PC-3 (cell line): ENCODE measurements around the gene FXYD1. TPM values are rescaled to one million over a fixed set of nuclear protein-coding genes. Genes with fewer than 3 reads are reported as not detected.

ENCODE experiments used
- ATAC-seq: fragments of 200-7000 bp; cut with Tn5 transposase; 2 replicates; pipeline ENCODE4 v1.9.1; 2020; ENCODE audit warnings: mild to moderate bottlenecking, moderate library complexity
- BruUV-seq: library from RNA; stranded (reverse); fragments of 400-500 nt; replicated peaks from 2 replicates; lab custom pipeline; 2021; lab: Mats Ljungman, UMichigan
- CTCF ChIA-PET: fragments of 300-600 bp; sonication (Branson Sonifier 250); formaldehyde crosslinking; loops from one replicate; lab custom pipeline; 2022; ENCODE audit warnings: antibody characterized with exemption; lab: Charles Lee
- POLR2A ChIA-PET: fragments of 300-600 bp; sonication (Branson Sonifier 250); formaldehyde crosslinking; loops from one replicate; lab custom pipeline; 2022; ENCODE audit warnings: antibody characterized with exemption; ENCODE audit not compliant: unreplicated experiment; lab: Charles Lee
- DNase-seq: peaks from one replicate; pipeline ENCODE4 v3.0.0-alpha.2; 2015
- H2AFZ ChIP-seq: fragments of 300-600 bp; sonication (generic); 2 replicates; pipeline ENCODE4 v1.6.0; 2016; ENCODE audit warnings: antibody characterized with exemption, low read length
- H3F3A ChIP-seq: fragments of 300-600 bp; sonication (generic); one replicate; pipeline ENCODE4 v1.6.0; 2017; ENCODE audit warnings: antibody characterized with exemption, low read length, control low read depth, mild to moderate bottlenecking; ENCODE audit not compliant: unreplicated experiment
- H3K27ac ChIP-seq: fragments of 300-600 bp; sonication (generic); 2 replicates; pipeline ENCODE4 v1.5.1; 2016; ENCODE audit warnings: mild to moderate bottlenecking, low read length
- H3K27me3 ChIP-seq: fragments of 300-600 bp; sonication (generic); 2 replicates; pipeline ENCODE4 v1.6.1; 2016; ENCODE audit warnings: low read length, mixed read lengths
- H3K36me3 ChIP-seq: fragments of 300-600 bp; sonication (generic); 2 replicates; pipeline ENCODE4 v1.6.1; 2016; ENCODE audit warnings: low read depth, mixed run types, low read length, mixed read lengths
- H3K4me1 ChIP-seq: fragments of 300-600 bp; sonication (generic); 2 replicates; pipeline ENCODE4 v1.5.1; 2016; ENCODE audit warnings: low read length; ENCODE audit not compliant: insufficient read depth
- H3K4me2 ChIP-seq: fragments of 300-600 bp; sonication (generic); 2 replicates; pipeline ENCODE4 v1.6.0; 2016; ENCODE audit warnings: low read length
- H3K4me3 ChIP-seq: fragments of 300-600 bp; sonication (generic); 2 replicates; pipeline ENCODE4 v1.5.1; 2016; ENCODE audit warnings: mild to moderate bottlenecking, low read length, mixed read lengths
- H3K79me2 ChIP-seq: fragments of 300-600 bp; sonication (generic); 2 replicates; pipeline ENCODE4 v1.6.1; 2017; ENCODE audit warnings: low read length, mixed read lengths
- H3K9ac ChIP-seq: fragments of 300-600 bp; sonication (generic); 2 replicates; pipeline ENCODE4 v1.6.0; 2016; ENCODE audit warnings: mild to moderate bottlenecking, low read length
- H3K9me2 ChIP-seq: fragments of 300-600 bp; sonication (generic); replicated peaks from 2 replicates; pipeline ENCODE4 v1.6.1; 2016; ENCODE audit warnings: mixed run types, low read length, mixed read lengths
- H3K9me3 ChIP-seq: fragments of 300-600 bp; sonication (generic); 2 replicates; pipeline ENCODE4 v1.6.1; 2016; ENCODE audit warnings: low read length, mixed read lengths
- H4K20me1 ChIP-seq: fragments of 300-600 bp; sonication (generic); 2 replicates; pipeline ENCODE4 v1.6.1; 2016; ENCODE audit warnings: low read length, mixed read lengths
- CTCF ChIP-seq: fragments of 300-600 bp; sonication (generic); conservative IDR thresholded peaks from 2 replicates; pipeline ENCODE4 v1.5.1; 2017; ENCODE audit warnings: antibody characterized with exemption, low read depth, mild to moderate bottlenecking, low read length
- EZH2 ChIP-seq: fragments of 300-600 bp; sonication (generic); IDR thresholded peaks from one replicate; pipeline ENCODE4 v1.6.1; 2017; ENCODE audit warnings: antibody characterized with exemption, mild to moderate bottlenecking, low read length; ENCODE audit not compliant: unreplicated experiment
- EZH2phosphoT487 ChIP-seq: fragments of 300-600 bp; sonication (generic); IDR thresholded peaks from 2 replicates; pipeline ENCODE4 v1.6.1; 2018; ENCODE audit warnings: mild to moderate bottlenecking, antibody characterized with exemption, low read length, borderline replicate concordance
- intact Hi-C: fragments of 100-400 bp; cut with micrococcal nuclease; formaldehyde crosslinking; loops from 2 replicates; pipeline ENCODE4 v1.9.0; 2023
- total RNA-seq: library from RNA; depleted of rRNA; stranded (reverse); fragments of >200 nt; gene quantifications from 2 replicates; pipeline ENCODE4 v1.2.3, GENCODE V29; 2014

FXYD1 gene
- total RNA-seq, 1 experiment from 2014 or later = not detected

GRCh38 chr19:35116072-35116801 lies 22.4 kb upstream of the FXYD1 start:
- no peak for TF ChIP-seq EZH2phosphoT487
- no peak for TF ChIP-seq EZH2
- TF ChIP-seq CTCF = no peak
- H3K36me3 ChIP-seq = no peaks in the 10 kb centered on the region
- H4K20me1 ChIP-seq = no peaks in the 10 kb centered on the region
- H3K4me3 ChIP-seq = peak overlapping the region; percentile 79
- peak overlapping the region; percentile 95 for H3K9ac ChIP-seq
- H3K9me3 ChIP-seq = no peaks in the 10 kb centered on the region
- peaks cover 23% of the 10 kb centered on the region for H3K79me2 ChIP-seq
- no peaks in the 10 kb centered on the region for H3K27me3 ChIP-seq
- peaks cover 57% of the 10 kb centered on the region for H3K4me1 ChIP-seq
- ChIA-PET POLR2A (no interaction called here), CTCF (no interaction called here)
- no peaks in the 10 kb centered on the region for H3K9me2 ChIP-seq
- TSS peak; percentile 51 for BruUV-seq
- H3F3A ChIP-seq = no peaks in the 10 kb centered on the region
- ATAC-seq (peak; percentile 15; the same call in 1 of the 2 replicates), DNase-seq (peak; percentile 76)
- H3K4me2 ChIP-seq = peak overlapping the region; percentile 96
- peak overlapping the region; percentile 92 for H3K27ac ChIP-seq
- H2AFZ ChIP-seq = peak overlapping the region; percentile 80
- intact Hi-C loops = no loop called here

- H4K20me1 ChIP-seq = no peaks in the 10 kb centered on the region
- peaks cover 63% of the 10 kb centered on the region for H3K4me1 ChIP-seq
- peak overlapping the region; percentile 96 for H3K4me2 ChIP-seq
- no peaks in the 10 kb centered on the region for H3F3A ChIP-seq
- TF ChIP-seq EZH2phosphoT487 (no peak), CTCF (no peak), EZH2 (no peak)
- H3K27ac ChIP-seq = peak overlapping the region; percentile 92
- H3K27me3 ChIP-seq = no peaks in the 10 kb centered on the region
- no peaks in the 10 kb centered on the region for H3K9me3 ChIP-seq
- ChIA-PET POLR2A (no interaction called here), CTCF (no interaction called here)
- no peak for DNase-seq
- peaks cover 3% of the 10 kb centered on the region; the same call in 1 of the 2 replicates for H3K36me3 ChIP-seq
- intact Hi-C loops = no loop called here
- no peak for ATAC-seq
- H3K79me2 ChIP-seq = peaks cover 23% of the 10 kb centered on the region
- peak overlapping the region; percentile 79 for H3K4me3 ChIP-seq
- no peak overlapping the region for H2AFZ ChIP-seq
- BruUV-seq = no TSS peak
- peak overlapping the region; percentile 95 for H3K9ac ChIP-seq
- no peaks in the 10 kb centered on the region for H3K9me2 ChIP-seq
Observed at GRCh38 chr19:35117116-35117515, 21.5 kb upstream of the FXYD1 start.

DNA sequence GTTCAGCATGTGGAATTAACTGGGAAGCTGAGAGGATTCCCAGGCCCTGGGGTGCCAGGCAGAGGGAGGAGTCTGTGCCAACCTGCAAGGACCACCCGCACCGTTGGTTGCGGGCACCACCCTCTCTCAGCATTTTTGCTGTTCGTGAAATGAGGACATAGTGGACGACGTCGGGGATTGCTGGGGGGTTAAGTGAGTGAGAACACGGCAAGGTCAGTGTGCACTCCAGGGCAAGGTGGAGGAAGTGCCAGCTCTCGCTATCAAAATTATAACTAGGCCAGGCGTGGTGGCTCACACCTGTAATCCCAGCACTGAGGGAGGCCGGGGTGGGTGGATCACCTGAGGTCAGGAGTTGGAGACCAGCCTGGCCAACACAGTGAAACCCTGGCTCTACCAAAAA lies 20.8 kb upstream of the FXYD1 start:
- H3K9me2 ChIP-seq = no peaks in the 10 kb centered on the region
- H3K9ac ChIP-seq = no peak overlapping the region
- peaks cover 23% of the 10 kb centered on the region for H3K79me2 ChIP-seq
- H3K4me3 ChIP-seq = no peak overlapping the region
- intact Hi-C loops = no loop called here
- peak overlapping the region; percentile 96 for H3K4me2 ChIP-seq
- no peak overlapping the region for H2AFZ ChIP-seq
- 0 out of 2 replicates have a peak overlapping the region, but pooled peaks have one; percentile 99 for H3K27ac ChIP-seq
- no peak for TF ChIP-seq CTCF
- no peak for TF ChIP-seq EZH2phosphoT487
- TF ChIP-seq EZH2 = no peak
- H3F3A ChIP-seq = no peaks in the 10 kb centered on the region
- H3K27me3 ChIP-seq = no peaks in the 10 kb centered on the region
- peaks cover 3% of the 10 kb centered on the region; the same call in 1 of the 2 replicates for H3K36me3 ChIP-seq
- ATAC-seq = no peak
- H3K9me3 ChIP-seq = no peaks in the 10 kb centered on the region
- H4K20me1 ChIP-seq = no peaks in the 10 kb centered on the region
- ChIA-PET CTCF (no interaction called here), POLR2A (interaction anchor here (0.6 kb wide), 1 partner anchor 31 kb away, joined by 13 read pairs; no protein-coding TSS in a partner anchor)
- no TSS peak for BruUV-seq
- H3K4me1 ChIP-seq = peaks cover 67% of the 10 kb centered on the region
- DNase-seq = no peak
